HL-60 (cell line): ENCODE data around the gene TAF13.
"Not testable (repeated sequence)": the region's sequence is repeated elsewhere in the genome, so short reads cannot be mapped to it uniquely, and the experiment has no call there.

Experiments used
- GABPA ChIP-seq: IDR thresholded peaks from 2 replicates; pipeline ENCODE4 v1.6.1; 2012; ENCODE audit warnings: low read depth
- POLR2AphosphoS5 ChIP-seq: IDR thresholded peaks from 2 replicates; pipeline ENCODE4 v1.6.1; 2012; ENCODE audit warnings: low read depth
- SPI1 ChIP-seq: IDR thresholded peaks from 2 replicates; pipeline ENCODE4 v1.6.1; 2012; ENCODE audit warnings: low read depth, mild to moderate bottlenecking, borderline replicate concordance
- TF ChIP-seq, protein P1 (sequence below): IDR thresholded peaks from one replicate; pipeline ENCODE4 v1.5.1; 2011; ENCODE audit warnings: low read length, control low read depth, inconsistent platforms; ENCODE audit not compliant: insufficient read depth
- TF ChIP-seq, protein P2 (sequence below): IDR thresholded peaks from 2 replicates; pipeline ENCODE4 v1.6.1; 2012; ENCODE audit warnings: low read depth; ENCODE audit not compliant: insufficient replicate concordance

DNA sequence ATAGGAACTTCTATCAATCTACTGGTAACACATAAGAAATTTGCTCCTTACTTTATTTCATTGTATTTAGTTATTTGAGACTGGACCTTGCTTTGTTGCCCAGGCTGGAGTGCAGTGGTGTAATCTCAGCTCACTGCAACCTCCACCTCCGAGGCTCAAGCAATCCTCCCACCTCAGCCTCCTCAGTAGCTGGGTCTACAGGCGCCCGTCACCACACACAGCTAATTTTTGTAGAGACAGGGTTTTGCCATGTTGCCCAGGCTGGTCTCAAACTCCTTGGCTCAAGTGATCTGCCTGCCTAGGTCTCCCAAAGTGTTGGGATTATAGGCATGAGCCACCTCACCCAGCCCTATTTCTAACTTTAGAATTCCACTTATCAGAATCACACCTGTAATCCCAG lies 23.7 kb downstream of the TAF13 start:
- TF ChIP-seq, protein P1, sequence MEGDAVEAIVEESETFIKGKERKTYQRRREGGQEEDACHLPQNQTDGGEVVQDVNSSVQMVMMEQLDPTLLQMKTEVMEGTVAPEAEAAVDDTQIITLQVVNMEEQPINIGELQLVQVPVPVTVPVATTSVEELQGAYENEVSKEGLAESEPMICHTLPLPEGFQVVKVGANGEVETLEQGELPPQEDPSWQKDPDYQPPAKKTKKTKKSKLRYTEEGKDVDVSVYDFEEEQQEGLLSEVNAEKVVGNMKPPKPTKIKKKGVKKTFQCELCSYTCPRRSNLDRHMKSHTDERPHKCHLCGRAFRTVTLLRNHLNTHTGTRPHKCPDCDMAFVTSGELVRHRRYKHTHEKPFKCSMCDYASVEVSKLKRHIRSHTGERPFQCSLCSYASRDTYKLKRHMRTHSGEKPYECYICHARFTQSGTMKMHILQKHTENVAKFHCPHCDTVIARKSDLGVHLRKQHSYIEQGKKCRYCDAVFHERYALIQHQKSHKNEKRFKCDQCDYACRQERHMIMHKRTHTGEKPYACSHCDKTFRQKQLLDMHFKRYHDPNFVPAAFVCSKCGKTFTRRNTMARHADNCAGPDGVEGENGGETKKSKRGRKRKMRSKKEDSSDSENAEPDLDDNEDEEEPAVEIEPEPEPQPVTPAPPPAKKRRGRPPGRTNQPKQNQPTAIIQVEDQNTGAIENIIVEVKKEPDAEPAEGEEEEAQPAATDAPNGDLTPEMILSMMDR = not testable (repeated sequence)
- TF ChIP-seq GABPA, POLR2AphosphoS5, SPI1: not testable (repeated sequence)
- TF ChIP-seq, protein P2, sequence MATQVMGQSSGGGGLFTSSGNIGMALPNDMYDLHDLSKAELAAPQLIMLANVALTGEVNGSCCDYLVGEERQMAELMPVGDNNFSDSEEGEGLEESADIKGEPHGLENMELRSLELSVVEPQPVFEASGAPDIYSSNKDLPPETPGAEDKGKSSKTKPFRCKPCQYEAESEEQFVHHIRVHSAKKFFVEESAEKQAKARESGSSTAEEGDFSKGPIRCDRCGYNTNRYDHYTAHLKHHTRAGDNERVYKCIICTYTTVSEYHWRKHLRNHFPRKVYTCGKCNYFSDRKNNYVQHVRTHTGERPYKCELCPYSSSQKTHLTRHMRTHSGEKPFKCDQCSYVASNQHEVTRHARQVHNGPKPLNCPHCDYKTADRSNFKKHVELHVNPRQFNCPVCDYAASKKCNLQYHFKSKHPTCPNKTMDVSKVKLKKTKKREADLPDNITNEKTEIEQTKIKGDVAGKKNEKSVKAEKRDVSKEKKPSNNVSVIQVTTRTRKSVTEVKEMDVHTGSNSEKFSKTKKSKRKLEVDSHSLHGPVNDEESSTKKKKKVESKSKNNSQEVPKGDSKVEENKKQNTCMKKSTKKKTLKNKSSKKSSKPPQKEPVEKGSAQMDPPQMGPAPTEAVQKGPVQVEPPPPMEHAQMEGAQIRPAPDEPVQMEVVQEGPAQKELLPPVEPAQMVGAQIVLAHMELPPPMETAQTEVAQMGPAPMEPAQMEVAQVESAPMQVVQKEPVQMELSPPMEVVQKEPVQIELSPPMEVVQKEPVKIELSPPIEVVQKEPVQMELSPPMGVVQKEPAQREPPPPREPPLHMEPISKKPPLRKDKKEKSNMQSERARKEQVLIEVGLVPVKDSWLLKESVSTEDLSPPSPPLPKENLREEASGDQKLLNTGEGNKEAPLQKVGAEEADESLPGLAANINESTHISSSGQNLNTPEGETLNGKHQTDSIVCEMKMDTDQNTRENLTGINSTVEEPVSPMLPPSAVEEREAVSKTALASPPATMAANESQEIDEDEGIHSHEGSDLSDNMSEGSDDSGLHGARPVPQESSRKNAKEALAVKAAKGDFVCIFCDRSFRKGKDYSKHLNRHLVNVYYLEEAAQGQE = not testable (repeated sequence)
